Measurements from ENCODE around the gene ACOT6. TPM values are rescaled to one million over a fixed set of nuclear protein-coding genes. Genes with fewer than 3 reads are reported as not detected.

ACOT6 gene
- polyA plus RNA-seq, 3 donors = not detected

DNA sequence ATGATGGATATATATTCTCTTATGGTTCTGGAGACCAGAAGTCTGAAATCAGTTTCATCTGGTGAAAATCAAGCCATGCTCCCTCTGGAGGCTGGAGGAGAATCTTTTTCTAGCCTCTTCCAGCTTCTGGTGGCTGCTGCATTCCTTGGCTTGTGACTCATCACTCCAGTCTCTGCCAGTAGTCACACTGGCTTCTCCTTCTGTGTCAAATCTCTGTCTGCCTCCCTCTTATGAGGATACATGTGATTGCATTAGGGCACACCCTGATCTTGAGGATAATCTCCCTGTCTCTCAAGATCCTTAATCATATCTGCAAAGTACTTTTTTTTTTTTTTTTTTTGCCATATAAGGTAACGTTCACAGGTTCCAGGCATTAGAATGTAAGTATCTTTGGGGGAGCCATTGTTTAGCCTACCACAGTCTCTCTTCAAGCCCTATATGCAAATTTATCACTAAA is 50.2 kb downstream of the ACOT6 start:
- Histone ChIP-seq H3K4me3 (replicated peaks in 1 of 3; ENCODE audit: low read depth in 2 of 3, low read length in 3 of 3) (no peak overlapping the region), H3K4me1 (ENCODE audit: control insufficient read depth in 1 of 2, insufficient read depth in 2 of 2, low read length in 2 of 2) (no peaks in the 10 kb centered on the region), H2AFZ (ENCODE audit: insufficient read depth, low read depth, low read length, poor library complexity, severe bottlenecking) (no peak overlapping the region), H3K9me3 (replicated peaks in 1 of 2; ENCODE audit: control insufficient read depth in 1 of 2, insufficient read depth in 1 of 2, low read length in 2 of 2) (no peaks in the 10 kb centered on the region), H4K20me1 (ENCODE audit: insufficient read depth, low read length) (no peaks in the 10 kb centered on the region), H3K9ac (ENCODE audit: insufficient read depth, low read length, poor library complexity, severe bottlenecking) (no peak overlapping the region), H3K4me2 (replicated peaks; ENCODE audit: extremely low read depth, low read length, poor library complexity, severe bottlenecking) (no peak overlapping the region), H3K27me3 (ENCODE audit: control insufficient read depth in 2 of 2, insufficient read depth in 2 of 2, low read length in 2 of 2) (no peaks in the 10 kb centered on the region), H3K79me2 (ENCODE audit: insufficient read depth, low read length) (no peaks in the 10 kb centered on the region), H3K27ac (ENCODE audit: low read depth in 1 of 2, low read length in 2 of 2) (no peak overlapping the region), H3K36me3 (replicated peaks in 1 of 2; ENCODE audit: control insufficient read depth in 1 of 2, insufficient read depth in 2 of 2, low read length in 2 of 2) (no peaks in the 10 kb centered on the region)
- intact Hi-C loops (cut with micrococcal nuclease) = no loop called here
- Mint-ChIP-seq H3K27me3 (ENCODE audit: low read depth in 3 of 3) (no peaks in the 10 kb centered on the region), H3K4me3 (no peak overlapping the region), H3K36me3 (peaks cover 0 to 5% of the 10 kb centered on the region in 2 donors), H3K4me1 (no peaks in the 10 kb centered on the region), H3K27ac (no peak overlapping the region), H3K9me3 (no peaks in the 10 kb centered on the region)
- TF ChIP-seq, protein P1, sequence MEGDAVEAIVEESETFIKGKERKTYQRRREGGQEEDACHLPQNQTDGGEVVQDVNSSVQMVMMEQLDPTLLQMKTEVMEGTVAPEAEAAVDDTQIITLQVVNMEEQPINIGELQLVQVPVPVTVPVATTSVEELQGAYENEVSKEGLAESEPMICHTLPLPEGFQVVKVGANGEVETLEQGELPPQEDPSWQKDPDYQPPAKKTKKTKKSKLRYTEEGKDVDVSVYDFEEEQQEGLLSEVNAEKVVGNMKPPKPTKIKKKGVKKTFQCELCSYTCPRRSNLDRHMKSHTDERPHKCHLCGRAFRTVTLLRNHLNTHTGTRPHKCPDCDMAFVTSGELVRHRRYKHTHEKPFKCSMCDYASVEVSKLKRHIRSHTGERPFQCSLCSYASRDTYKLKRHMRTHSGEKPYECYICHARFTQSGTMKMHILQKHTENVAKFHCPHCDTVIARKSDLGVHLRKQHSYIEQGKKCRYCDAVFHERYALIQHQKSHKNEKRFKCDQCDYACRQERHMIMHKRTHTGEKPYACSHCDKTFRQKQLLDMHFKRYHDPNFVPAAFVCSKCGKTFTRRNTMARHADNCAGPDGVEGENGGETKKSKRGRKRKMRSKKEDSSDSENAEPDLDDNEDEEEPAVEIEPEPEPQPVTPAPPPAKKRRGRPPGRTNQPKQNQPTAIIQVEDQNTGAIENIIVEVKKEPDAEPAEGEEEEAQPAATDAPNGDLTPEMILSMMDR (IDR thresholded peaks at IDR 0.05) = no peak
- DNase-seq = peak in 1 of 3 donors; percentile 8
- no CpG with 5 or more reads among the region's 1 CpG for WGBS (ENCODE audit: insufficient coverage)

GRCh38 chr14:73663548-73664212 is 51.4 kb downstream of the ACOT6 start:
- no peak for DNase-seq
- Mint-ChIP-seq H3K9me3 (no peaks in the 10 kb centered on the region), H3K27ac (no peak overlapping the region), H3K27me3 (ENCODE audit: low read depth in 3 of 3) (no peaks in the 10 kb centered on the region), H3K4me3 (no peak overlapping the region), H3K36me3 (no peaks in the 10 kb centered on the region), H3K4me1 (no peaks in the 10 kb centered on the region)
- no peaks in the 10 kb centered on the region for H4K20me1 ChIP-seq (ENCODE audit: insufficient read depth, low read length)
- H3K4me1 ChIP-seq (ENCODE audit: control insufficient read depth in 1 of 2, insufficient read depth in 2 of 2, low read length in 2 of 2) = no peaks in the 10 kb centered on the region
- no peaks in the 10 kb centered on the region for H3K36me3 ChIP-seq (replicated peaks in 1 of 2; ENCODE audit: control insufficient read depth in 1 of 2, insufficient read depth in 2 of 2, low read length in 2 of 2)
- H2AFZ ChIP-seq (ENCODE audit: insufficient read depth, low read depth, low read length, poor library complexity, severe bottlenecking) = no peak overlapping the region
- no peak overlapping the region for H3K9ac ChIP-seq (ENCODE audit: insufficient read depth, low read length, poor library complexity, severe bottlenecking)
- H3K79me2 ChIP-seq (ENCODE audit: insufficient read depth, low read length) = no peaks in the 10 kb centered on the region
- intact Hi-C loops (cut with micrococcal nuclease) = no loop called here
- TF ChIP-seq, protein P1 (IDR thresholded peaks at IDR 0.05) = no peak
- H3K9me3 ChIP-seq (replicated peaks in 1 of 2; ENCODE audit: control insufficient read depth in 1 of 2, insufficient read depth in 1 of 2, low read length in 2 of 2) = no peaks in the 10 kb centered on the region
- H3K4me3 ChIP-seq (replicated peaks in 1 of 3; ENCODE audit: low read depth in 2 of 3, low read length in 3 of 3) = no peak overlapping the region
- no peaks in the 10 kb centered on the region for H3K27me3 ChIP-seq (ENCODE audit: control insufficient read depth in 2 of 2, insufficient read depth in 2 of 2, low read length in 2 of 2)
- no peak overlapping the region for H3K4me2 ChIP-seq (replicated peaks; ENCODE audit: extremely low read depth, low read length, poor library complexity, severe bottlenecking)
- no peak overlapping the region for H3K27ac ChIP-seq (ENCODE audit: low read depth in 1 of 2, low read length in 2 of 2)
